Stomach (tissue), 4 donors: Measurements from ENCODE around the gene ARHGAP22.

Experiments
- CTCF ChIP-seq, 7 experiments: fragments of 450-650 bp in 4 of 7; fragments of 200-600 bp in 3 of 7; sonication (generic) in 3 of 7; IDR thresholded peaks; one replicate each; pipeline ENCODE4 v1.5.1; 2016 to 2019; ENCODE audit warnings: antibody characterized with exemption in 7 of 7, control low read depth in 2 of 7, mild to moderate bottlenecking in 1 of 7
- EP300 ChIP-seq: sonication (generic); formaldehyde crosslinking; IDR thresholded peaks from one replicate; pipeline ENCODE4 v1.6.1; 2017; ENCODE audit warnings: antibody characterized with exemption
- POLR2A ChIP-seq, 4 donors: fragments of 450-650 bp; IDR thresholded peaks; one replicate each; pipeline ENCODE4 v1.6.1; 2016; ENCODE audit warnings: antibody characterized with exemption in 4 of 4, control low read depth in 2 of 4, mild to moderate bottlenecking in 1 of 4, moderate library complexity in 1 of 4
- POLR2AphosphoS5 ChIP-seq, 3 donors: sonication (generic); formaldehyde crosslinking; IDR thresholded peaks; one replicate each; pipeline ENCODE4 v1.6.1; 2016; ENCODE audit warnings: antibody characterized with exemption in 3 of 3

GRCh38 chr10:48609899-48610584, 5.2 kb upstream of the ARHGAP22 start:
- TF ChIP-seq CTCF (IDR thresholded peaks at IDR 0.05) (no peak), EP300 (no peak), POLR2A (IDR thresholded peaks at IDR 0.05) (no peak), POLR2AphosphoS5 (IDR thresholded peaks at IDR 0.05) (no peak)
